HG02588 (cell line): Measurements from ENCODE around the gene EPB41L3.
"Not testable (repeated sequence)": the region's sequence is repeated elsewhere in the genome, so short reads cannot be mapped to it uniquely, and the experiment has no call there.

ENCODE experiments used
- ATAC-seq: cut with Tn5 transposase; IDR thresholded peaks from one replicate; pipeline ENCODE4 v1.9.1; 2021; ENCODE audit warnings: mild to moderate bottlenecking, moderate library complexity; ENCODE audit not compliant: unreplicated experiment

EPB41L3 gene

DNA sequence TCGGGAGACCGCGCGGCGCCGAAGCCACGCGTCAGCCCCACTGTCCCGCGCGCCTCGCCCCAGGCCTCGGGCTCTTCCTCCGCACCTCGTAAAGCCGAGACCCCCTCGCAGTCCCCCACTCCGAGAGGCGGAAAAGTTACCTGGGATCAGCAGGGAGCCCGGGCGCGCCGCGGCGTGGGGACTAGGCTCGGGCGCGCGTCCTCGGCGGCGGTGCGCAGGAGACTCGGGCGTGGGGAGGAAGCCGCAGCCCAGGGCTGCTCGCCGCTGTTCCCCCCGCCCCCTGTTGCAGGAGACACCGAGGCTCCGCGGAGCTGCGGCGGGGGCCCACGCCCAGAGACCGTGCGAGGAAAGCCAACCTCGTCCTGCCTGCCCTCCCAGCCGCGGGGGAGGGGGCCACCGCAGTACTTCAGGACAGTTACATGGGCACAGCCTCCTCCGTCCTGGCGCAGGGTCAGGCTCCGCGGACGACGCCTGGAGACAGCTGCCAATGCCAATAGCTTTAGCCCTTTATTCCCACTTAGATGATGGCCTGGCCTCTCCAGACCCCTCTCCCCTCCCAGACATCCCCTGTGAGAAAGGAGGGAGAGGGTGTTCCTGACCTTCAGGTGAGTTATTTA lies at the start of gene EPB41L3:
Gene EPB41L3, minus strand, starts transcription at position 225 of the 617 bp plus-strand sequence. CDS start 54,814 bp downstream, outside the sequence.
- ATAC-seq = no peak

DNA sequence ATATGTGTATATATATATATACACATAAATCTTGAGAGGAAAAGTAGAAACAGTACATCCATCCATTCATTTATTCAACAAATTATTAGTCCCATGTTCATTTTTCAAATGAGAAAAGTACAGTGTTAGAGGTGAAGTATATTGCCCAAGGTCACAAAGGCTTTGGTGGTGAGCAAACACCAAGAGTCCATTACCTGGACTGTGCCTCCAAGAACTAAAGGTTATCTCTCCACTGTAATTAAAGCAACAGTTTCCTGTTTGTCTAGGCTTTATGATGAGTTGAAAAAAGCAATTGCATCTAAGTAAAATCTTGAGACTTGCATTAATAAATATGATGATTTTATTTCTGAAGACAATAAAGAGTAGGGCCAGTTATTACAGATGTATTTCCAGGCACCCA lies 44.7 kb upstream of the EPB41L3 start:
- no peak for ATAC-seq

DNA sequence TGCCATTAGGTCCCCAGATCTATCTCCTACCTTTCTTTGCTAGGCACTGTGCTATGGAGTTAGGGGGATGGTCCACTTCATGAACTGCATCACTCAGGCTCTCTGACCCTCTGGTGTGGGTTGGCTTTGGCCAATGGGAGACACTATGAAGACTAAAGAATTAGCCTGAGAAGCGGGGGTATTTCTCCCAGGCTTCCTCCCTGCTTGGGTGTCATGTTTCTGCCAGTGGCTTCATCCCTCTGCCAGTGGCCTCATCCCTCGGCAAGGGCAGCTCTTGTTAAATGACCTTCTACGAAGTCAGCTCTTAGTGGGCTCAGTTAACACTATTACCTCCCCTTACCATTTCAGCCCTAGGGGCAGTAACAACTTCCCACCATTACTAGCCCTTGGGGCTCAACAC lies 41.9 kb upstream of the EPB41L3 start:
- ATAC-seq = no peak

DNA sequence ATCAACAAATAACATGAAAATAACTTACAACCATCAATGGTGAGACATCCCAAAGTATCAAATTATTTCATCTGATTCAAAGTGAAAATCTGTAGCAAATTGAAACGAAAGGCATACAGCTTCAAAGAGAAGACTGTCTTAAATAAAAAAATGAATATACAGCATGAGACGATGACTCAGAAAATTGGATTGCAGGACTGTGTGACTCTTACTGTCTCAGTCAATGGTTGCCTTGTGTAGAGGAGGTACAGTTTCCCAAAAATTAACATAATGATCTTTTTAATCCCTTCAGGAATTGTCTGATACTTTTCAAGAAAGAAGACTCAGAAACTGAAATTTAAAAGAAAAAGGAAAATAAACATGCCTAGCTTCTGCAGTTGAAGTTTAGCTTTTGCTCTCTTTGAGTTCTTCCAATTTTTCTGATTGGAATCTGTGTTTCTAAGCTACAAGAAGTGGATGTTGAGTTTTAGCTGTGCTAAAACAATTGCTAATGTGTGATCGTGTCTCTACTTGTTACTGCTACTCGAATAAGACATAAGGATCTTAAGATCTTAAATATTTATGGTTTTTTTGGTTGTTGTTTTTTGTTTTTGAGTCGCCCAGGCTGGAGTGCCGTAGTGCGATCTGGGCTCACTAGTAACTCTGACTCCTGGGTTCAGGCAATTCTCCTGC lies 41.1 kb upstream of the EPB41L3 start:
- ATAC-seq = no peak

DNA sequence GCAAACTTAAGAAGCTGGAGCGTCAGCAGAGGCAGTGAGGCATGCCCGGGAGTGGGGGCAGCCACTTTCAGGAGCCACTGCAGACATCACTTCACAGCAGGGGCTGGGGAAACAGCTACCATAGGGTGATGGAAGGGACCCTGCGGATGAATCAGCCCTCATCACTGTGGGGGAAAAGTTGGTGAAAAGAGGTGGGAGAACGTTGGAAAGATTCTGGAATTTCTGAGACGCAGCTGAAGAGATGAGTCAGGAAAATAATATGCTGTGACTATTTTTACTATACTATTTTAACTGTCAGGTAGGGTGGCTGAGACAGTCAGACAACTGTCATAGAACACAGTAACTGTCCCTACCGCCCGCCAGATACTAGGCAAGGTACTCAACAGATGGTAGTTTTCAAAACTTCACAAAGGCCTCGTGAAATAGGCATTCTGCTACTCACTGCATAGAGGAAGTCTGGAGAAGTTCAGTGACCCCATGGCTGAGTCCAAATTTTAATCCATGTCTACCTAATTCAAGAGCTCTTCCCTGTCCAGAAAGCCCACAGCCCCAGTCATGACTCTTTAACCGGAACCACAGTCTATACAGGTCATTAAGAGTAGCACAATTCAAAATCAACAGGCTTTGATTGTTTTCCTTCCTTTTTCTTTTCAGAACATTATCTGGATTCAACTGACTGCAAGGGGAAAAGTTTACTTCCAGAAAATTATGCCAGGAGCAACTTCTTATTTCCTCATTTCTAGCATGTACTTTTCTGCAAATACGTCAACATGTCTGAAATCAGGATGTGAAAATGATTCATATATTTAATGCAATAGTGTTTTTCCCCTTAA lies 39.3 kb upstream of the EPB41L3 start:
- no peak for ATAC-seq

DNA sequence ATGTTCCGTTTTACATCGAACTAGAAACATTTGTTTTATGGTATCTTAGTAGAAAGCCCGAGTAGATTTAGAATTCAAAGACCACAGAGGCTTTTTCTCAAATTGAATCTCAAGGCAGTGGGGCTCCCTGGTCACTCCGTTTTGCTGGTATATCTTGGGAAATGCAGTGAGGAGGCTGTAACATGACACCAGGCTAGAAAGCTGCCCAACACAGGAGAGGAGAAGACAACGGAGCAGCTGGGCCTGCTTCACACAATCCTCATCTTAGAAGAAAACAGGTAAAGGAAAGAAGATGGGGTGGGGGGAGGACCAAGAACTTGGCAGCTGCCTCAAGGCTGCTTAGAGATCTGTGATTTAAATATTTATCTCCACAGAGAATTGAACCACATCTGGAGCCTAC lies 38.3 kb upstream of the EPB41L3 start:
- ATAC-seq = no peak

DNA sequence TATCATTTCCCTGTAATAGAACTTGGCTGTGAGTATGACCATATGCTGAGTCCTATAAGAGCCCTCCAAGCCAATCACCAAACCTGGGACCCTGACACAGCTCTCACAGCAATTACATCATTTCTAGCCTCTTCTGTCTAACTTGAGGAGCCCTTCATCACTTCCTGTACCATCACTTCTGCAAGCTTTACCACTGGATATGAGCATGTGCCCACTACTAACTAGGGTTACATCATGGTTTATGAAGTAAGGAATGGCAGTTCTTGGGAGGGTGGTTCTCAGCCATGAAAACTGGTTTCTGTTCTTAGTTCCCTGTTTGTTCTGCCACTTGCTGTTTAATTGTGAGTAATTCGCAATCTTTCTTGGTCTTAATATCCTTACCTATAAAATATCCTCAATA lies 31.0 kb upstream of the EPB41L3 start:
- ATAC-seq = no peak

DNA sequence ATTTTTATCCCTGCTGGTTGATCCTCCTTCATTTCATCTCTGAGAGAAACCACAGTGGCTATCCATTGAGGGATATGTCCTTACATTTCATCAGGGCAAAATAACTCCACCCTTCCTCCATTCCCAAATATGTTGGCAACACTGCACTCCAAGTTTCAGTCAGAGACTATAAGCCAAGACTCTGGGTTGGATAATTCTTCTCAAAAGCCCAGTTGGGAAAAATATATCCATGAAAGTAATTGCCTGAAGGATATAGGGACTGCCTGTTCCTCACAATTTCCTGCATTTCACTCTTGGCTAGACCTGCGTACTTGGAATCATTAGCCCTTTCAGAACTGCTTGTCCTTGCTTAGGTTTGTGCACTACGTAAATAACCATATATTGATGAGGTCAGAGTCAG lies 27.9 kb upstream of the EPB41L3 start:
- no peak for ATAC-seq

DNA sequence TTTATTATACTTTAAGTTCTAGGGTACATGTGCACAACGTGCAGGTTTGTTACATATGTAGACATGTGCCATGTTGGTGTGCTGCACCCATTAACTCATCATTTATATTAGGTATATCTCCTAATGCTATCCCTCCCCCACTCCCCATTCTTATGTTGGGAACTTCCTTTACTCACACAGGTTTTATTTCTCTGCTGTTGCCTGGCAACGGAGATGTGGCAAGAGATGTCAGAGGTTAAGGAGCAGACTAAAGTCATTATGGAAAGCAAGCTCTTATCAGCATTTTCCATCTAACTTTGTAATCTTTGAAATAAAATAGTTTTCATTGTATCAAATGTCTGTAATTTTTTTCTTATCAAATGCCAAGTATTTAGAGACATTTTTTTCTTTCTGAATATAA lies 26.8 kb upstream of the EPB41L3 start:
- ATAC-seq = not testable (repeated sequence)

DNA sequence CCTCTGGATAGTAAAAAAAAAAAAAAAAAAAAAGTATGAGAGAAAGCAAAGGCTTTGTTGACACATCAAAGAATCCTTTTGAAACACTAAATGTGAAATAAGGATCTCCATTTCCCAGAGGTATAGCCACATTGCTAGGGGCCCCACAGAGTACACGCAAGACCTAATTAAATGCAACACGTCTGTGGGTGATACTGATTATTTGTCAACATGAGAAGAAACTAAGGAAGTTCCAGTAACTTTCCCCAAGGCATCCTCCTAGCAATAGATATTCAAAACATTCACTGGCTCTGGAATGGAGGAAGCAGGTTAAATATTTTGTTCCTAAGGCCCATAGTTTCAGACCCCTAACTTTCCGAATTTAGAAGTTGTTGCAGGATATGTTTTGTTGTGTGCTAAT lies 24.6 kb upstream of the EPB41L3 start:
- ATAC-seq = no peak

DNA sequence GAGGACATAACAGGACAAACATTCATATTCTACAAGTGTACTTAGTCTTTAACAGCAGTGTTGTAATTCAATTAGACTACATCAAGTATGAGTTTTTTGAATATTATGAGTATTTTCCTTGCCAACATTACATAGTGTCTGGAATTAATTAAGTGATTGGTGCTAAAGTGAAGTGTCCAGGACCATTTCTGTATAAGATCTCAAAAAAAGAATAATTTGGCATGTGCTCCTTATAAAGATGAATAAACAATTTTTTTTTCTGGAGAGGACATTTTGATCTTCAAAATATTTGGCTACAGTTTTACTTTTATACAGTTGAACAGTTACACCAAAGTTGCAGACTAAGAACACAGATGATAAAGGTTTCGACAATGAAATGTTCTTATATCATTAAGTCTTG lies 15.1 kb upstream of the EPB41L3 start:
- no peak for ATAC-seq

DNA sequence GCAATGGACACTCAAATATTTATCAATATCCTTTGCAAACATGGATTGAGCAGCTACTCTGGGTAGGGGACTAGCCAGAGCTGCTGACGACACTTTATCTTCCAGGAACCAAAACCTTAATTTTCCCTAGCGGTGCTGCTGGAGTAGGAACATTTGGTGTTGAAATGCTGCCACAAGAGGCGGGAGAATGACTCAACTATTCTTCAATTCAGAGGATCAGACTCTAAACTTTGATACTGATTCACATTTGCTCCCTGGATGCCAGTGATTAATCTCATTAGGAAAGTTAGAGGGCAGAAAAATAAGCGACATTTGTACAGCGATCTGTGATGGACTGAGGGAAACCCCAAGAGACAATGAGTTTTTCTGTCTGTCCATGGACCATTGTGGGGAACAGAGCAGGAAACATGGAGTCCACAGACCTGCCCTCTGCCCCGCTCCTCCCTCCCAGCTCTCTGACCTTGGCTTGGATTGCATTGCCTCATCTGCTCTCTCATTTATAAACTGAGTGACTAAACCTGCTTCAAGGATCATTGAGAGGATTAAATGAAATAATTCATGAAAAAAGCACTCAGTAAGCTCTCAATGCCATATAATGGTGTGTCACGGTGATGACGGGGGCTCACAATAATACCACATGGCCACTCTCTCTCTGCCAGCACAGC lies 12.6 kb upstream of the EPB41L3 start:
- ATAC-seq = no peak

DNA sequence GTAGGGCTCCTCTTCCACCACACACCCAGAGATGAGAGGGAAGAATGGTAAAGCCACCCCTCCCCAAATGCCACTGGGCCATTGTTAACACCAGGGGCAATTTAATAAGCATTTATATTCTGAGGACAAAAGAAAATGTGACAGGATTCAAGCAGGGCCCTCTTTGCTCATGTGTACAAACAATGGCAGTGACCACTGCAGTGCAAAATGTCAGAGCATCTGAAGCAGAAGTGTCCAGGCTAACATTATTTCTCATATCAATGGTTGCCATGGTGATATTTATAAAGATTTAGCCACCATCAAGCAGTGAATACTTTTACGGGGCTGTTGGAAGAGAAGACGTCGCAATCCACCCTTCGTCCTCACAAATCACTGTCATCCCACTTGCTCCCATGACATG lies 10.8 kb upstream of the EPB41L3 start:
- ATAC-seq = no peak

DNA sequence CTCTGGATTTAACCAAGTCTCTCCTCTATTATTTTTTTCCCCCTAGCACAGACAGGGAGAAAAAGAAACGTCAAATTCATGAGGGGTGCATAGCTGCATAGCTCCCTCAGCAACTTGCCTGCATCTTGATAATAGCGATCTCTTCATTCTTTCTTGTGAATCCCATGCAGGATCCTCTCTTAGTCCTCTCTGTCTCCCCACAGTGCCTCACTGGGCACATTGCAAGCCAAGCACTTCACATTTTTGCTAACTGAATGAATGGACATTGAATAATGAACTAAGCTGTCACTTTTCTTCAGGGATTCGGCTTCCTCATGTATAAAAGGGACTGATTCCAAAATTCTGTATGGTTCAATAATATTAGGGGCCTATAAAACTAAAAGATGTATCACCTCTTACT lies 2.9 kb upstream of the EPB41L3 start:
- no peak for ATAC-seq

DNA sequence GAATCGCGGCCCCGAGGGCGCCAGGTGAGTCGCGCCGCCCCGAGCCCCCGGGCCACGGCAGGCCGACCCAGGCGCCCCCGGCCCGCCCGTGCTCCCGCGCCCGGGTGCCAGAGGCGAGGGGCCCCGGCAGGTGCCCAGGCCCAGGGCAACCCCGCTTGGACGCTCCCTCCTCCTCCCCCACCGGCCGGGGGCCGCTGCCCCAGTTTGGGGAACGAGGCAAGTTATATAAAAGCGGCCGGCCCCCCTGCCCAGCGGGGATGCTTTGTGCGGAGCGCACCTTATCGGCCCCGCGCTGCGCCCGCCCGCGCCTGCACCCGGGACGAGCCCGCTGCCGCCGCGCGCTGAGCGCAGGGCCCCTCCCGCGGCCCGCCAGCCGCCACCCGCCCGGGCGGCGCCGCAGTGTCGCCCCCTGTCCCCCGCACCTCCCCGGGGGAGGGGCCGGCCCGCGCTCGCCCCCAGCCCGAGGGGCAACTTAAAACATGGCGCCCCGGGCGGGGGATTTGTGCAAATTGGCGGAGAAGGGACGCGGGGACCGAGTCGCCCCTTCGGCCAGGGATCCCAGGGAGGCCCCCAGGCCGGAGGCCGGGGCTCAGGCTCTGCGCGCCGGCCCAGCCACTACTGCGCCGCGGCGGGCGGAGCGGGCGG lies 639 bp downstream of the EPB41L3 start:
- no peak for ATAC-seq

DNA sequence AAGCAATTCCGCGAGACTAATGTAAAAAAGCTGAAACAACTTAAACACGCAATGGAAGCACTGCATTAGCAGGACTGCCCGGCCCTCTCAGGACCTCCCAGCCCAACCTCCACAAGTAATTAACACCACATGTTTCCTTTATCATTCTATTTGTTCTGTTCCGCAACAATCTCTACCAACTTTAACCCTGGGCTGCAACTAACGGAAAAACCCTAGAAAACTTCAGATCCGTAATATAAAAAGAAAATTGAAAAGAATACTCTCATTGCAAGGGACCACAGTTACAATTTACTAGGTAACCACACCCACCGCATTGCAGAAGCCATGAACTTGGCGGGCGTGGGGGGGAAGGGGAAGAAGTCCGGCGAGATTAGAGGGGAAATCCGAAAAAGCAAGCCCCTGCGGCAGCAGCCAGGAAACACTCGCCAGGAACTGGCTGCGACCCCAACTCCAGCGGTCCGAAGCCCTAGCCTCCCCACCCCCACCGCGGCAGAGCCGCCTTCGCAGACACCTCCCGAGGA lies 1.2 kb downstream of the EPB41L3 start:
- ATAC-seq = no peak

DNA sequence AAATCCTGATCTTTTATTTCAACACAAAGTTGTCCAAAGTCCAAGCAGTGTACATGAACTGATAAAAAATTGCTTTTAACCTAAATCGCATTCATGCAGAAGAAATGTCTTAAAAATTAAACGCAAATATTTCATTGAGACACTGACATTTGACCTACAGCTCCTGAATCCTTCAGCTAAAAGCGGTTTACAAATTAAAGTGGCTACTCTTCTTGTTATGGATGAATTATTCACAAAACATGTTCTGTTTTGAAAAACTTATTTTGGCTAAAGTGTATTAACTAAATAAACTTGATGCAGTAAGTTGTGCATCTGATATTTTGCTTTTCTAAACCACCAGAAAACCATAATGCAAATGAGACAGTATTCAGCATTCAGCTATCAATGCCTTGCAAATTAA lies 2.2 kb downstream of the EPB41L3 start:
- ATAC-seq = no peak

DNA sequence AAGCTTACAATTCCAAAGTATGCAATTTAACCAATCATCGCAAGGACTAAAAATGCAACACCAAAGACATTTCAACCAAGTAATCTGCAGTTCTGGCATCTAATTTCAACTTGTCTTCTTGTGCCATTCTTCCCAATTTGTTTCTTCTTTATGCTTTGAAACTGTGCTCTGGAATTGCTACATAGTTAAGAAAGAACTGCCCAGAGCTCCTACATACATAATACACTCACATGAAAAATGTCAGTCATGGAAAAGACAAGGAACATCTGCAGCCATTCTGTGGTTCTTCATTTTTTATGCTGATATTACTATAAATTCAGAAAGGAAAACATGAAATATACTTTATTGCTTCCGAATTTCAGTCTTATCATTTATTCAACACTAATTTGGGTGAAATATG lies 4.4 kb downstream of the EPB41L3 start:
- no peak for ATAC-seq

DNA sequence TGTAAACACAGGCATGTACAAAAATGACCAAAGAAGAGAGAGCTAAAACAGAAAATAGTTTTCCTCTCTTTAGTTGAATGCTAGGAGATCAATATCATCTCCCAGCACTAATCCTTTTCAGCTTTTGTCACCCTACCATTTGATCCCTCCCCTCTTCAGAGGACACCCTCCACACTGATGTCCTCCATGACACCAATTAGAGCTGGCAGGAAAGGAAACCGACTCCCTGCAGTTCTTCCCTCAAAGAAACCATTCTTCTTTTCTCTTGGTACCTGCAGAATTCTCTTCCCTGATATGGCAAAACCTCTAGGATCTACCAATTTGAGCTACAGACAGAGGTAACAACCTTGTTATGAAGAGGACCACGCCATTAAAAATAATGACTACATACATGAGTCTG lies 5.3 kb downstream of the EPB41L3 start:
- ATAC-seq = no peak

DNA sequence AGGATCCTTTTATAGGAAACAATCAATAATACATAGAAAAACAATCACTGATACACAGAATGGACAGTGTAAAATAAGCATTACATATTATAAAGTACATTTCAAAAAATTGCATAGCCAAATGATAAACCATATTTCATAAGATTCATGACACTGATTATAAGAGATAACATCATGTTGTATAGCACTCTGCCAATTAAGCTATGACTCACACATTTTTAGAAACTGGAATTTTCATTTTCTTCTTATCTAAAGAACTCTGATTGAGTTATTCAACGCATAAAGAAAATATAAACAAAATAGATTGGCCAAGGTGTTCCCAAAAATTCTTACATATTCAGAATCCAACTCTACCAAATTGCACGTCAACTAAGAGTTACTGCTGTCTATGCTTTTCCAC lies 5.9 kb downstream of the EPB41L3 start:
- ATAC-seq = no peak

DNA sequence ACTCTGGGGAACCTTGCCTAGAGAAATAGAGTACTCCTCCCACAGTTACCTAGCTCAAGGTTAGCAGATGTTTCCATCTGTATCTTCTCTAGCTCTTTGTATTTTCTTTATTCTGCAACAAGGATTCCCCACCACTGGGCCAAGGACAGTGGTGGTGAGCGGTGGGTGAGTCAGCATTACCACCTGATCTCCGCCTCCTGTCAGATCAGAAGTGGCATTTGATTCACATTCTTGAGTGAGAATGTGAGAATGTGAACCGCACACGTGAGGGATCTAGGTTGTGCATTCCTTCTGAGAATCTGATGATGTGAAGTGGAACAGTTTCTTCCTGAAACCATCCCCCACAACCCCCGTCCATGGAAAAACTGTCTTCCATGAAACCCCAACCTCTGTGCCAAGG lies 9.0 kb downstream of the EPB41L3 start:
- no peak for ATAC-seq
